Measurements from ENCODE around the gene EIF5.

EIF5 gene

GRCh38 chr14:103332143-103332919, 1.7 kb upstream of the EIF5 start:
- peaks cover 6% of the 10 kb centered on the region; the same call in 1 of the 2 replicates for H3K4me1 ChIP-seq (ENCODE audit: control insufficient read depth, insufficient read depth, low read length)
- H3K9me3 ChIP-seq (ENCODE audit: control insufficient read depth, insufficient read depth, low read depth, low read length) = no peaks in the 10 kb centered on the region
- CTCF ChIA-PET = interaction anchor here (0.9 kb wide), 1 partner anchor 51 kb away, joined by 3 read pairs; no protein-coding TSS in a partner anchor
- H3K36me3 ChIP-seq (ENCODE audit: control insufficient read depth in 2 of 2, insufficient read depth in 1 of 2, low read length in 2 of 2) = peaks cover 17 to 26% of the 10 kb centered on the region in 2 experiments
- POLR2A ChIA-PET = interaction anchor here (0.6 to 1.6 kb wide), 2 partner anchors 59 to 187 kb away, joined by 3 to 4 read pairs; no protein-coding TSS in a partner anchor
- H3K27ac ChIP-seq (ENCODE audit: extremely low read depth, low read depth, low read length) = no peak overlapping the region
- no peak overlapping the region for H3K4me3 ChIP-seq (ENCODE audit: low read depth, low read length)
- no peak for TF ChIP-seq ZNF175 (tag by site-specific recombination; IDR thresholded peaks at IDR 0.05)
- TF ChIP-seq, protein P1, sequence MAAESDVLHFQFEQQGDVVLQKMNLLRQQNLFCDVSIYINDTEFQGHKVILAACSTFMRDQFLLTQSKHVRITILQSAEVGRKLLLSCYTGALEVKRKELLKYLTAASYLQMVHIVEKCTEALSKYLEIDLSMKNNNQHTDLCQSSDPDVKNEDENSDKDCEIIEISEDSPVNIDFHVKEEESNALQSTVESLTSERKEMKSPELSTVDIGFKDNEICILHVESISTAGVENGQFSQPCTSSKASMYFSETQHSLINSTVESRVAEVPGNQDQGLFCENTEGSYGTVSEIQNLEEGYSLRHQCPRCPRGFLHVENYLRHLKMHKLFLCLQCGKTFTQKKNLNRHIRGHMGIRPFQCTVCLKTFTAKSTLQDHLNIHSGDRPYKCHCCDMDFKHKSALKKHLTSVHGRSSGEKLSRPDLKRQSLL (tag by site-specific recombination; IDR thresholded peaks at IDR 0.05) = no peak
- peak; percentile 71; the same call in 1 of the 2 replicates for TF ChIP-seq ZBTB17 (tag by site-specific recombination; IDR thresholded peaks at IDR 0.05)
- TF ChIP-seq, protein P2, sequence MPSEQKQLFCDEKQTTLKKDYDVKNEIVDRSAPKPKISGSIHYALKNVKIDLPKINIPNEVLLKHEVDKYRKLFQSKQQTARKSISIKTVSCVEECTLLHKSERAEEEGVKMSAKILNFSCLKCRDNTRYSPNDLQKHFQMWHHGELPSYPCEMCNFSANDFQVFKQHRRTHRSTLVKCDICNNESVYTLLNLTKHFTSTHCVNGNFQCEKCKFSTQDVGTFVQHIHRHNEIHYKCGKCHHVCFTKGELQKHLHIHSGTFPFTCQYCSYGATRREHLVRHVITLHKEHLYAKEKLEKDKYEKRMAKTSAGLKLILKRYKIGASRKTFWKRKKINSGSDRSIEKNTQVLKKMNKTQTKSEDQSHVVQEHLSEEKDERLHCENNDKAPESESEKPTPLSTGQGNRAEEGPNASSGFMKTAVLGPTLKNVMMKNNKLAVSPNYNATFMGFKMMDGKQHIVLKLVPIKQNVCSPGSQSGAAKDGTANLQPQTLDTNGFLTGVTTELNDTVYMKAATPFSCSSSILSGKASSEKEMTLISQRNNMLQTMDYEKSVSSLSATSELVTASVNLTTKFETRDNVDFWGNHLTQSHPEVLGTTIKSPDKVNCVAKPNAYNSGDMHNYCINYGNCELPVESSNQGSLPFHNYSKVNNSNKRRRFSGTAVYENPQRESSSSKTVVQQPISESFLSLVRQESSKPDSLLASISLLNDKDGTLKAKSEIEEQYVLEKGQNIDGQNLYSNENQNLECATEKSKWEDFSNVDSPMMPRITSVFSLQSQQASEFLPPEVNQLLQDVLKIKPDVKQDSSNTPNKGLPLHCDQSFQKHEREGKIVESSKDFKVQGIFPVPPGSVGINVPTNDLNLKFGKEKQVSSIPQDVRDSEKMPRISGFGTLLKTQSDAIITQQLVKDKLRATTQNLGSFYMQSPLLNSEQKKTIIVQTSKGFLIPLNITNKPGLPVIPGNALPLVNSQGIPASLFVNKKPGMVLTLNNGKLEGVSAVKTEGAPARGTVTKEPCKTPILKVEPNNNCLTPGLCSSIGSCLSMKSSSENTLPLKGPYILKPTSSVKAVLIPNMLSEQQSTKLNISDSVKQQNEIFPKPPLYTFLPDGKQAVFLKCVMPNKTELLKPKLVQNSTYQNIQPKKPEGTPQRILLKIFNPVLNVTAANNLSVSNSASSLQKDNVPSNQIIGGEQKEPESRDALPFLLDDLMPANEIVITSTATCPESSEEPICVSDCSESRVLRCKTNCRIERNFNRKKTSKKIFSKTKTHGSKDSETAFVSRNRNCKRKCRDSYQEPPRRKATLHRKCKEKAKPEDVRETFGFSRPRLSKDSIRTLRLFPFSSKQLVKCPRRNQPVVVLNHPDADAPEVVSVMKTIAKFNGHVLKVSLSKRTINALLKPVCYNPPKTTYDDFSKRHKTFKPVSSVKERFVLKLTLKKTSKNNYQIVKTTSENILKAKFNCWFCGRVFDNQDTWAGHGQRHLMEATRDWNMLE (tag by site-specific recombination; conservative IDR thresholded peaks at IDR 0.05; ENCODE audit: low read depth) = no peak

- no peaks in the 10 kb centered on the region for H3K9me3 ChIP-seq (ENCODE audit: control insufficient read depth, insufficient read depth, low read depth, low read length)
- peaks cover 42 to 52% of the 10 kb centered on the region in 2 experiments for H3K36me3 ChIP-seq (ENCODE audit: control insufficient read depth in 2 of 2, insufficient read depth in 1 of 2, low read length in 2 of 2)
- ChIA-PET CTCF (interaction anchor here (1.3 kb wide), 1 partner anchor 260 kb away, joined by 3 read pairs; no protein-coding TSS in a partner anchor), POLR2A (interaction anchor here (0.6 to 3.9 kb wide), 12 partner anchors 10 to 1518 kb away, joined by 3 to 46 read pairs (median 4); no protein-coding TSS in a partner anchor)
- H3K4me3 ChIP-seq (ENCODE audit: low read depth, low read length) = peak overlapping the region; percentile 99
- peak overlapping the region; percentile 94 for H3K27ac ChIP-seq (ENCODE audit: extremely low read depth, low read depth, low read length)
- peaks cover 6% of the 10 kb centered on the region; the same call in 1 of the 2 replicates for H3K4me1 ChIP-seq (ENCODE audit: control insufficient read depth, insufficient read depth, low read length)
- TF ChIP-seq ZNF366 (tag by site-specific recombination; conservative IDR thresholded peaks at IDR 0.05) (no peak), ZBTB10 (tag by site-specific recombination; IDR thresholded peaks at IDR 0.05) (0 out of 2 replicates have a peak, but pooled peaks have one; percentile 11), ZNF404 (tag by site-specific recombination; IDR thresholded peaks at IDR 0.05) (no peak), ZNF114 (tag by site-specific recombination; IDR thresholded peaks at IDR 0.05) (no peak), MYNN (tag by site-specific recombination; IDR thresholded peaks at IDR 0.05; ENCODE audit: borderline replicate concordance) (no peak), PATZ1 (tag by site-specific recombination; IDR thresholded peaks at IDR 0.05) (peak; percentile 27; the same call in 1 of the 2 replicates), KLF8 (tag by site-specific recombination; IDR thresholded peaks at IDR 0.05) (no peak), ZNF548 (tag by site-specific recombination; IDR thresholded peaks at IDR 0.05) (no peak), TCF7L2 (IDR thresholded peaks at IDR 0.05; ENCODE audit: borderline replicate concordance, low read depth, low read length) (no peak), ZNF184 (tag by site-specific recombination; IDR thresholded peaks at IDR 0.05) (no peak), ZNF629 (tag by site-specific recombination; IDR thresholded peaks at IDR 0.05) (no peak), ZNF335 (tag by site-specific recombination; conservative IDR thresholded peaks at IDR 0.05) (0 out of 2 replicates have a peak, but pooled peaks have one; percentile 28), ZNF324 (tag by site-specific recombination; IDR thresholded peaks at IDR 0.05) (0 out of 2 replicates have a peak, but pooled peaks have one; percentile 42)
- TF ChIP-seq, protein P3, sequence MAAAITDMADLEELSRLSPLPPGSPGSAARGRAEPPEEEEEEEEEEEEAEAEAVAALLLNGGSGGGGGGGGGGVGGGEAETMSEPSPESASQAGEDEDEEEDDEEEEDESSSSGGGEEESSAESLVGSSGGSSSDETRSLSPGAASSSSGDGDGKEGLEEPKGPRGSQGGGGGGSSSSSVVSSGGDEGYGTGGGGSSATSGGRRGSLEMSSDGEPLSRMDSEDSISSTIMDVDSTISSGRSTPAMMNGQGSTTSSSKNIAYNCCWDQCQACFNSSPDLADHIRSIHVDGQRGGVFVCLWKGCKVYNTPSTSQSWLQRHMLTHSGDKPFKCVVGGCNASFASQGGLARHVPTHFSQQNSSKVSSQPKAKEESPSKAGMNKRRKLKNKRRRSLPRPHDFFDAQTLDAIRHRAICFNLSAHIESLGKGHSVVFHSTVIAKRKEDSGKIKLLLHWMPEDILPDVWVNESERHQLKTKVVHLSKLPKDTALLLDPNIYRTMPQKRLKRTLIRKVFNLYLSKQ (tag by site-specific recombination; IDR thresholded peaks at IDR 0.05; ENCODE audit: borderline replicate concordance) = no peak
Measured at GRCh38 chr14:103334644-103335622, 896 bp downstream of the EIF5 start.
